Muscle layer of duodenum (tissue), 2 donors: ENCODE results near the gene SMIM10L2A.

Experiments used
- H3K27ac ChIP-seq: one replicate; pipeline ENCODE4 v1.7.0; 2013; ENCODE audit warnings: mild to moderate bottlenecking, low read length
- H3K27me3 ChIP-seq: one replicate; pipeline ENCODE4 v1.7.0; 2013; ENCODE audit warnings: low read depth, mild to moderate bottlenecking, control low read depth, low read length
- H3K36me3 ChIP-seq, 2 donors: one replicate each; pipeline ENCODE4 v1.7.0; 2013; ENCODE audit warnings: low read length in 2 of 2, control low read depth in 1 of 2, mild to moderate bottlenecking in 1 of 2; ENCODE audit not compliant: insufficient read depth in 2 of 2, control insufficient read depth in 1 of 2
- H3K4me1 ChIP-seq, 2 donors: one replicate each; pipeline ENCODE4 v1.7.0; 2013; ENCODE audit warnings: low read length in 2 of 2, mild to moderate bottlenecking in 2 of 2, control low read depth in 1 of 2, moderate library complexity in 1 of 2; ENCODE audit not compliant: insufficient read depth in 2 of 2, control insufficient read depth in 1 of 2
- H3K4me3 ChIP-seq, 2 donors: one replicate each; pipeline ENCODE4 v1.7.0; 2013; ENCODE audit warnings: low read length in 2 of 2, low read depth in 1 of 2, mild to moderate bottlenecking in 1 of 2
- H3K9me3 ChIP-seq, 2 donors: one replicate each; pipeline ENCODE4 v1.7.0; 2013; ENCODE audit warnings: low read length in 2 of 2, control low read depth in 1 of 2, mild to moderate bottlenecking in 1 of 2; ENCODE audit not compliant: control insufficient read depth in 1 of 2
- donor health status: healthy.

SMIM10L2A gene

GRCh38 chrX:135477576-135477975 lies 55.8 kb downstream of the SMIM10L2A start:
- Histone ChIP-seq H3K27me3 (no peaks in the 10 kb centered on the region), H3K4me1 (no peaks in the 10 kb centered on the region), H3K27ac (no peak overlapping the region), H3K36me3 (no peaks in the 10 kb centered on the region), H3K4me3 (no peak overlapping the region), H3K9me3 (no peaks in the 10 kb centered on the region)
